Islet of Langerhans (tissue), 1 donor: ENCODE results near the gene WDR93.

Experiments used
- FAIRE-seq: peaks from one replicate; lab custom pipeline; 2011; peaks lifted over from hg19 to GRCh38; lab: Jason Lieb, UNC

WDR93 gene

GRCh38 chr15:89749526-89749925 is 58.9 kb downstream of the WDR93 start:
- FAIRE-seq = no peak

DNA sequence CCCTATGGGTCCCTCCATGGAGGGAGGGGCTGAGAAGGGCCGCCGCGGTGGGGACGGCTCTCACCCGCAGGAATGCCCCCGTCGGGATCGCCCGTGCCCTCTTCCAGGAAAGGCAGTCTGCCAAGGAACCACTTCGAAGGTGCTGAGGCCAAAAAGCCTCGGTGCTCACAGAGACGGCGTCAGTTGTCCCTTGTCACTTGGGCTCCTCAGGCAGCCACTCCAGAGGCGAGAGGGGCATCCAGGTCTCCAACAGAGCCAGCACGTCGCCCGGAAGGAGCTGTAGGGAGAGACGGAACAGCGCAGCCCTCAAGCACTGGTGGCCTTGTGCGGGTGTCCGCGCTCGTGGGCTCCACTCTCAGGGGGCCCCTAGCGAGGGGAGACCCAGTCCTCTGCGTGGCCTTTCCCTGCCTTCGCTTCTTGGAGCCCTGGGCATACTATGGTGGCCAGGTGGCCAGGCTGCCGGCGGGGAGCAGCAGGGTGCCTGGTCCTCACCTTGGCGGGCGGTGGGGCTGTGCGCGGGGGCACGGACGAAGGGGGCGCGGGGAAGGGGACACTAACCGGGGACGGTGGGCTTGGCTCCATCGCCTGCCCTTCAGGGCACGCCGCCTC is 59.4 kb downstream of the WDR93 start:
- no peak for FAIRE-seq

DNA sequence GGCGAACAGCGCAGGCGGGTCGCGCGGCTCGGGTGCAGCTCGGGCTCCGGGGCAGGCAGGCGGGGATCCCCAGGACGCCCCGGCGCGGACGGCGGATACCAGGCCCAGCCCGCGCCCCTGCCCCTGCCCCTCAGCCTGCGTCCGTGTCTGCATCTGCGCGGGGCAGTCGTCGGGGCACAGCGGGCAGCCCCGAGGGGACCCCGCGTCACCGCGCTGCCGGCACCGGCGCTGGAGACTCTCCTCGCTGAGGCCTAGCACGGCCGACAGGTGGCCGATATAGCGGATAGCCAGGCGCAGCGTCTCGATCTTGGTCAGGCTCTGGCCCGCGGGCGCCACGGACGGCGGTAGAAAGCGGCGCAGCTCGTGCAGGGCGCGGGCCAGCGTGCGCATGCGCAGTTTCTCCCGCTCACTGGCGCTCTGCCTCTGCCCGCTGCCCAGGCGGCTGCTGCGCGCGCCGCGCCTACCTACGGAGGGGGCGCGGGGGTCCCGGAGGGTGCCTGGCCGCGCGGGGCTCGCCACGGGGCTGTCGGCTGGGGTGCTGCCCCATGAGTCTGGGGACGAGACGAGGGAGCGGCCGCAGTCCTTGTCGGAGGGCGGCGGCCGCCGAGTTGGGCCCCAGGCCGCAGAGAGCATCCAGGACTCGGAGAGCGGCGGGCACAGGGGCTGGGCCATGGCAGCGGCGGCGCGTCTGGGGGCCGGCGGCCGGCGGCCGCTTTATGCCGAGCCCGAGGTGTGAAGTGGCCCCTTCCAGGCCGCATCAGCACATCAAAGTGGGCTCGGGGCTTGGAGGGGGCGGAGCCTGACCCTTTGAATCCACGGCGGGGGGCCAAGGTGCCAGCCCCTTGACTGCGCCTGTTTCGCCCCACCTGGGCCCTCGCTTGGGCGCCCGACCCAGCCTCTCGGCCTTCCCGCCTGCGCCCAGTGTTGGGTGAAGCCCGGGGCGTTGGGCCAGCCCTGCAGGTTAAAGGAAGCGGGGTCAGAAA is 60.2 kb downstream of the WDR93 start, which contains the start of gene MESP1:
TSS of gene MESP1 (minus strand) at position 690 of the 983 bp plus-strand sequence. CDS start at position 672, 18 bp downstream.
- no peak for FAIRE-seq

GRCh38 chr15:89751748-89752147 is 61.1 kb downstream of the WDR93 start:
- no peak for FAIRE-seq

DNA sequence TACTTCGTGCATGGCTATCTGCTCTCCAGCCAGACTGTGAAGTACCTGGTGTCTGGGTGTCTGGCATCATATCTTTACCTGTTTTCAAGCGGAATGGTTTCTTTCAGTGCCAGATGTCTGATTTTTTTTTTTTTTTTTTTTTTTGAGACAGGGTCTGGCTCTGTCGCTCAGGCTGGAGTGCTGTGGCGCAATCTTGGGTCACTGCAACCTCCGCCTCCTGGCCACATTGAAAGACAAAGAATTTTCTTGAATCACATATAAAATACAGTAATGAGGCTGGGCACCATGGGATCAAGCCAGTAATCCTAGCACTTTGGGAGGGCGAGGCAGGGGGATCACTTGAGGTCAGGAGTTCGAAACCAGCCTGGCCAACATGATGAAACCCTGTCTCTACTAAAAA is 63.2 kb downstream of the WDR93 start:
- FAIRE-seq = no peak

- FAIRE-seq = no peak
Observed at GRCh38 chr15:89754361-89755154, 63.9 kb downstream of the WDR93 start.

DNA sequence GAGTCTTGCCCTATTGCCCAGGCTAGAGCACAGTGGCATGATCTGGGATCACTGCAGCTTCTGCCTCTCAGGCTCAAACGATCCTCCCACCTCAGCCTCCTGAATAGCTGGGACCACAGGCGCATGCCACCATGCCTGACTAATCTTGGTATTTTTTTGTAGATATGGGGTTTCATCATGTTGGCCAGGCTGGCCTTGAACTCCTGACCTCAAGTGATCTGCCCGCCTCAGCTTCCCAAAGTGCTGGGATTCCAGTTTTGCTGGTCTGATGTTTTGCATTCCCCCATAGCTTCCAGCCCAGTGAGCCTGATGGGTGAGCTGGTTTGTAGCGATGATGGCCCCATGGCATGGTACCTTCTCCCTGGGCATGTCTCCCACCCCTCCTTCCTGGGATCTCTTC is 65.1 kb downstream of the WDR93 start:
- FAIRE-seq = no peak

DNA sequence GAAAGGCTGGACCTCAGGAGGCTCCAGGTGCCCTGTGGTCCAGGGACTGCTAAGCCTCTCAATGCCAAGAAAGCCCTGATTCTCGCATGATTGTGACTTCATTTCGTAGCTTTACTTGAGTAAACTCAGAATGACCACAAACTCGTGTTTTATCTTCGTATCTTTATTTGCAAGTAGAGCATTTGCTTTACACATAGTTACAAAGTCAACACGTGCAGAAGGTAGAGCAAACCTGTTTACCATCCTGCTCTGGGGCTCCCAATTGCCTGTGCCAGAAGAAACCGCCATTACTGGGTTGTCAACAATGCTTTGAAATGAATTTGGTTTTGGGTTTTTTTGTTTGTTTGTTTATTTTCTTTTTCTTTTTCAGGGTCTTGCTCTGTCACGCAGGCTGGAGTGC is 66.3 kb downstream of the WDR93 start:
- no peak for FAIRE-seq

DNA sequence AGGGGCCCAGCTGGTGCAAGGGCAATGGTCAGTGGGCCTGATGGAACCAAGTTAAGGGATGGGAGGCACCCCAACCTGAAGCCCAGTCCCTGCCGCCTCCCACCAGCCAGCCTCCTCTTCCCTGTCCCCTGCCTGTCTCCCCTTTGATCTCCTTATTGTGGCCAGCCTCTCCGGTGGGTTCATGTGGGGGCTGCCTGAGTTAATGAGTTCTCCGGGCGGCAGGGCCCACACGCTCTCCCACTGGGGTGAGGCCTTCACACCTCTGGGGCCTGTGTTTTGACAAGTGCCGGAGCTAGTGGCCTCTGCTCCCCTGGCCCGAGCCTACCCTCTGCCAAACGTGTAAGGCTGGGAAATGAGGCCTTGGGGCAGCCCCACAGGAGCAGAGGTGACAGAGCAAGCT is 67.7 kb downstream of the WDR93 start:
- FAIRE-seq = no peak

GRCh38 chr15:89758981-89759380 is 68.4 kb downstream of the WDR93 start:
- no peak for FAIRE-seq

- no peak for FAIRE-seq
Observed at GRCh38 chr15:89759835-89760234, 69.2 kb downstream of the WDR93 start.

DNA sequence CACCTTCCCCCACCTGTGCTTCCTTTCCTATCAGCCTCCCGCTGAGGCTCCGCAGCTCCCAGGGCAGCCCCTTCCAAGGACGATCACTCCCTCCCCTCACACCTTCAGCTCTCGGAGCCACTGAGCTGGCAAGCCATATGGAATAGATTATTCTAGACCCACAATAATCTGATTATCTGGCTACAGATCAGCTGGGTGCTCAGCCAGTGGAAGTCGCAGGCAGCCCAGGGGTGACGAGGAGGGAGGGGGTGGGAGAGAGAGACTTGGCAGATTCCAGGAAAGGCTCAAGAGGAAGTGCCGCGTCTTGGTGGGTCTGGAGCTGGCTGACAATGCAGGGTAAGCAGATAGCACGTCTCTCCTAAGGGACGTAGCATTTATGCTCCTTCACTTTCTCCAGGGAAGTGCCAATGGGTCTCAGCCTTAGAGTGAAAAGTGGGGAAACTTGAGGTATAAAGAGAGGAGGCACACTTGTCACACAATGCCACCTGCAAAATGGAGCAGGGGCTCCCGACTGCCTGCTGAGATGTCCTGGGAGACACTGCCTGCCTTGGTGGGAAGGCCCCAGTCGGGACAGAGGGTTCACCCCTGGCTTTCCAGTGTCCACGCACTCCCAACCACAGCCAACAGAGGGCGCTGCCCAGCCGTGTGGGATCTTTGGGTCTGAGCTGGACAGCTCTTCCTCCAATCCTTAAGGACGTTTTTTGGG is 69.8 kb downstream of the WDR93 start:
- FAIRE-seq = no peak

DNA sequence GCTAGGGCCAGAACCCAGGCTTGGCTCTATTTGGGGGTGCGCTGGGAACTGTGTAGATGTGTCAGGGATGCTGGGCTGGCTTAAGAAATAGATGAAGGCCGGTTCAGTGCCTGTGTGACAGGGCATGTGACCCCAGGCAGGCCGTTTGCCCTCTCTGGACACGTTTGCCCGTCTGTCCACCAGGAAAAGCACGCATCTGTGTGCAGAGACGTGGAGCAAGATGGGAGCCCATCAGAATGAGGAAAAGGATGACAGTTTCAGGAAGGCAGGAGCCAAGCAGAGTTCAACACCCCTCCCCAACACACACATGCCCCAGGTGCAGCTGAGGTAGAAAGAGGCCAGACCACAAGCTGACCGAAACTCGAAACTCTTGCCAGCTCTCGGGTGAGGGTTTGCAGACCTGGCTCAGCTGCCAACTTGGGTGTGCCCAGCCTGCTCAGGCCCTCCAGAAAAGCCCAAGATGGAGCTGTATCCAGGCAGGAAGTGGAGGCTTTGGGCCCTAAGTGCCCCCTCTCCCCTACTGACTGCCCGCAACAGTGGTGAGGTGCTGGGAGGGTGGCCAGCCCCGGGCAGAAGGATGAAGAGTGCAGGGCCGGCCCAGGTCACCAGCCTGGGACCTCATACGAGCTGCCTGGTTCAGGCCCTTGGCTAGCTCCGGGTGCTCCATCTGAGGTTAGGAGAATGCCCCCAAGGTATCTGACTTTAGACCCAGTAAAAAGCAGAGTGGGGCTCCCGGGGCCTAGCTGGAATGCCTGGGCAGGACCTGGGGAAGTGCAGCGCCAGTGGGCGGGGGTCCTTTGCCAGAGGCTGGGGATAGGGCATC is 70.6 kb downstream of the WDR93 start:
- FAIRE-seq = no peak

- FAIRE-seq = no peak
Observed at GRCh38 chr15:89761929-89762328, 71.3 kb downstream of the WDR93 start.

GRCh38 chr15:89765694-89766093 is 75.1 kb downstream of the WDR93 start:
- no peak for FAIRE-seq

GRCh38 chr15:89766357-89767311 is 76.0 kb downstream of the WDR93 start:
- no peak for FAIRE-seq

- FAIRE-seq = no peak
Observed at GRCh38 chr15:89767411-89767915, 76.9 kb downstream of the WDR93 start.

- no peak for FAIRE-seq
Observed at GRCh38 chr15:89768071-89768500, 77.5 kb downstream of the WDR93 start.

DNA sequence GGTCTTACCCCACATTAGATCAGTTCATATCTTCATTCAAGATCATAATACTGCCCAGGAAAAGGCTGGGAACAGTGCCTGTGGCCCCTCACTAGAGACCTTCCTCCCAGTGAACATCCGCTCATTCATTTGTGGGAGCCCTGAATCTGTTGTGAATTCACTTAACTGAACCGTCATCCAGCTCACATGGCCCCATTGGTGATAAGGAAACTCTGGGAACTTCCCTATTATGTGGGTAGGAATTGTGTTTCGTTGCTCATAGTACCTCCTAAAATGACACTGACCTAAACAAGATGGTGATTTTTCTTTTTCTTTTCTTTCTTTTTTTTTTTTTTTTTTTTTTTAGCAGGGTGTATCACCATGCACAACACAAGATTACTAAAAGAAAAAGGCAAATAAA is 78.8 kb downstream of the WDR93 start:
- no peak for FAIRE-seq

DNA sequence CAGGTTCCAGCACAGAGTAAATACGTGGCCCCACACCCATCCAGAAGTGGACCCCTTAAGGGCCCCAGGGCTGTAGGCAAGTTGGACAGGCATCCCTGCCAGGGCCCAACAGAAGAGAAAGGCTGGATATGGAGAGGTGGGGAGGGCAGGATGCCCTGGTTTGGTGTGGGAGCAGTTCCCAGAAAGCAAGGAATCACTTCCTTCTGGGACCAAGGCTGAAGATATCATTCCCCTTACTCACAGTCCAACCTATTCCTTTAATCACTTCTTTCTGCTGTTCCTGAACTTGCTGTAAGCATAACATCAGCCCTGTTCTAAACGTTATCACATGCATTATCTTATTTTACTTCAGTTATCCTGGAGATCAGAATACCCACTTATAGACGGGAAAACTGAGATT is 79.4 kb downstream of the WDR93 start:
- no peak for FAIRE-seq
